HG03039 (cell line): ENCODE measurements around the gene FAHD1.

Source experiments
- ATAC-seq: cut with Tn5 transposase; IDR thresholded peaks from one replicate; pipeline ENCODE4 v1.9.1; 2021; ENCODE audit warnings: mild to moderate bottlenecking, moderate library complexity; ENCODE audit not compliant: unreplicated experiment

The FAHD1 gene

DNA sequence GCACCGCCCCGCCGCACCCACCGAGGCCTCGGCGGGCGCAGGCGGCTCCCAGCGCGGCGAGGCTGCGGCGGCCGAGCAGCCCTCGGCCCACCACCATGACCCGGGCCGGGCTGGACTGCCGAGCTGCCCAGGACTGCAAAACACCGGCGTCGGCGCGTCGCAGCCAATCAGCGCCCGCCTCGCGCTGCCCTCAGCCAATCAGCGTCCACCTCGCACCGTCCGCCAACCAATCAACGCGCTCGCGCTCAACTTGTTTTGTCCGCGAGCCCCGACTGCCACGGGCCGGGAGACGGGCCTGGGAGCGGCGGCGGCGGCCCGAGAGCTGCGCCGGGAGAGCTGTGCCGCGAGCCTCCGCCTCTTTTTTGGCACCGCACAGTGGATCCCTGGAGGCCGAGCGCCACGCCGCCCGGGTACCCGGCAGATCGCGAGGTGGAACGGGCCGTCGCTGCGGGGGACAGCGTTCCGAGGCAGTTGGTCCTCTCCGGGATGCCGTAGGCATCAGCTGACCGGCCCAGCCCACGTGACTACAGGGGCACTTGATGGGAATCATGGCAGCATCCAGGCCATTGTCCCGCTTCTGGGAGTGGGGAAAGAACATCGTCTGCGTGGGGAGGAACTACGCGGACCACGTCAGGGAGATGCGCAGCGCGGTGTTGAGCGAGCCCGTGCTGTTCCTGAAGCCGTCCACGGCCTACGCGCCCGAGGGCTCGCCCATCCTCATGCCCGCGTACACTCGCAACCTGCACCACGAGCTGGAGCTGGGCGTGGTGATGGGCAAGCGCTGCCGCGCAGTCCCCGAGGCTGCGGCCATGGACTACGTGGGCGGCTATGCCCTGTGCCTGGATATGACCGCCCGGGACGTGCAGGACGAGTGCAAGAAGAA lies at the start of gene FAHD1, which contains the start of gene HAGH:
FAHD1 (plus strand) TSS at position 516 of the 883 bp plus-strand sequence; CDS start at position 549, 33 bp downstream.
HAGH (minus strand) TSS at position 135 of the 883 bp plus-strand sequence; CDS start at position 97, 38 bp downstream.
- peak; percentile 78 for ATAC-seq

GRCh38 chr16:1777375-1778199 lies 49.4 kb upstream of the FAHD1 start:
- no peak for ATAC-seq

DNA sequence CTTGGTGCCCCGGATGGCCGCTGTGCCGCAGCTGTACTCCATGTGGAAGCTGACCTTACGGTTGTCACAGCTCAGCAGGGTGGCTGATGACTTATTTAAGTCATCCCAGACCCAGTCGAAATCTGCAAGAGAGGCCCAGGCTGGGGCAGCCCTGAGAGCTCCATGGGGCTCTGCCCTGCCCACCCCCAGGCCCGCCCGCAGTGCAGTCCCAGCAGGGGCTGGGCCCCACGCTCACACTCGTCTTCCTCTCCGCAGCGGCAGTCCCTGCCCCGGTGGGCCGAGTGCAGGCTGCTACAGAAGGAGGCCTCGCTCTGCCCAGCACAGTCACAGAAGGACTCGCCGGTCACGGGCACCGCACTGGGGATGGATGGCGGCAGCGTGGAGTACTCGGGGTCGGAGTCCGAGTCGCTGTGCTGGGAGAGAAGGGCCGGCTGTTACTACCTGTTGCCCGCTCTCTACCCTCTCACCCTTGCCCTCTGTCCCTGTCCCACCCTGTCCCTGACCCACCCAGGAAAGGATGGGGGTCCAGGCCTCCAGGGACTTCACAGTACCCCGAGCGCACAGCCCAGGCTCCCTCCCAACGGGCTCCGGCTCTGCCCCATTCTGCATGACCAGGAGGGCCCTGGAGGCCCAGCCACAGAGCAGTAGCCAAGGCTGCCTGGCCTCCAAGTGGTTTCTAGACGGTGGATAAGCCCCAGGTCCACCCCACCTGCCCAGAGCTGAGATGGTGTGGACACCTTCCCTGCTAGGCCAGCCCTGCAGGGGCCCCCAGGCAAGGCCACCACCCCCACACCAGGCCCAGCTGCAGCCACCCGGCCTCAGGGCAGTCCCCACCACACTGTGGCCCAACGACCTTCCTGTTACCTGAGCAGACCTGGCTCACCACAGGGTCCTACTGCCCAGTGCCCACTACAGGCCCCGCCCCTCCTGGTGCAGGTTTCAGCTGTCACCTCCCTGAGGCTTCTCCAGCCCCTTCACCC lies 48.5 kb upstream of the FAHD1 start:
- ATAC-seq, result no peak

GRCh38 chr16:1779234-1779701 lies 47.7 kb upstream of the FAHD1 start:
- ATAC-seq, result no peak

DNA sequence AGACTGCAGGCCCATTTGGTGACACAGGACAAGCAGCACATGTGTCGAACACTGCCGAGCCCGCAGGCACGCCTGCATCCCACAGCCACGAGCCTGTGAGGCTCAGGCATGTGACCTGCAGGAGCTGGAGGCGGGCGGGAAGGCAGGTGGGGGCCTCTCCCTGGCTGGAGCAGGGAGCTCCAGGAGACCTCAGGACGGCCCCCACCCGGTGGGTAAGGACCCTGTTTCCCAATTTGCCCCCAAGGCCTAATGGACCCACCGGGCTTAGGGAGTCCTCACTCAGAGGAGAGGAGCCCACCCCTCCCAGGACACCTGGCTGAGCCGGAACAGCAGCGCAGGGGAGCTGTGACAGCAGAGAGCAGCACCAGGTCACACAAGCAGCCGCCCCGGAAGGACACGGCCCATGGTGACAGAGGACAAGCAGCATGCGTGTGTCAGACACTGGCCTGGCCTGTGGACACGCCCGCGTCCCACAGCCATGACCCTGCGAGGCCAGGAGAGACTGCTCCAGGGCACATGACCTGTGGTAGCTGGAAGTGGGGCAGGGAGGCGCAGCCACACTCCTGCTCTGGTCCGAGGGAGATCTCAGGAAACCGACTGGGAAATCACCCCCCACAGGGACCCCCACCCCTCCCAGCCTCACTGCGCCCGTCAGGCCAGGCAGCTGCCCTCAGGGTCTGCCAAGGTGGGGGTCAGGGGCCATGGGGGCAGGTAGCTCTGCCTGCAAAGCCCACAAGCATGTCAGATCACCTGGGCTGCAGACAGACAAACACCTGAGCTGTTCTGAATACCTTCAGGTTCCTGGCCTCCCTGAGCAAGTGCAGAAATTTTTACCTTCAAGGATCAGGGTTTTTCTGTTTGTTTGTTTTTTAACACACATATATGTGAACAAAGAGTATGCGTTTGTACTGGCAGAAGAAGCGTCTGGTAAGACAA lies 47.0 kb upstream of the FAHD1 start:
- ATAC-seq, result no peak

DNA sequence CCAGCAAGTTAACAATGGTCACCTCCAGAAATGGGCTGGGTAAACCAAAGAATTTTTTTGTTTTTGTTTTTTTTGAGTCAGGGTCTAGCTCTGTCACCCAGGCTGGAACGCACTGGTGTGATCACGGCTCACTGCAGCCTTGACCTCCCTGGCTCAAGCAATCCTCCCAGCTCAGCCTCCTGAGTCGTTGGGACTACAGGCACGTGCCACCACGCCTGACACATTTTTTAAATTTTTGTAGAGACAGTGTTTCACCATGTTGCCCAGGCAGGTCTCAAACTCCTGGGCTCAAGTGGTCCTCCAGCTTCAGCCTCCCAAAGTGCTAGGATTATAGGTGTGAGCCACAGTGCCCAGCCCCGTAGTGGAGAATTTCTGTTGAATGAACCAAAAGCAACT lies 46.3 kb upstream of the FAHD1 start:
- no peak for ATAC-seq

- ATAC-seq, result no peak
Measured at GRCh38 chr16:1781254-1781653, 45.8 kb upstream of the FAHD1 start.

- peak; percentile 6 for ATAC-seq
Measured at GRCh38 chr16:1781758-1782407, 45.1 kb upstream of the FAHD1 start.

- peak; percentile 74 for ATAC-seq
Measured at GRCh38 chr16:1782408-1783264, 44.4 kb upstream of the FAHD1 start, which contains the start of the genes NUBP2 and SPSB3. TSS of gene NUBP2 (plus strand) at chr16:1782960. CDS start at chr16:1783021, 61 bp downstream. TSS of gene SPSB3 (minus strand) at chr16:1782571. CDS start at chr16:1781483, 1,088 bp downstream.

DNA sequence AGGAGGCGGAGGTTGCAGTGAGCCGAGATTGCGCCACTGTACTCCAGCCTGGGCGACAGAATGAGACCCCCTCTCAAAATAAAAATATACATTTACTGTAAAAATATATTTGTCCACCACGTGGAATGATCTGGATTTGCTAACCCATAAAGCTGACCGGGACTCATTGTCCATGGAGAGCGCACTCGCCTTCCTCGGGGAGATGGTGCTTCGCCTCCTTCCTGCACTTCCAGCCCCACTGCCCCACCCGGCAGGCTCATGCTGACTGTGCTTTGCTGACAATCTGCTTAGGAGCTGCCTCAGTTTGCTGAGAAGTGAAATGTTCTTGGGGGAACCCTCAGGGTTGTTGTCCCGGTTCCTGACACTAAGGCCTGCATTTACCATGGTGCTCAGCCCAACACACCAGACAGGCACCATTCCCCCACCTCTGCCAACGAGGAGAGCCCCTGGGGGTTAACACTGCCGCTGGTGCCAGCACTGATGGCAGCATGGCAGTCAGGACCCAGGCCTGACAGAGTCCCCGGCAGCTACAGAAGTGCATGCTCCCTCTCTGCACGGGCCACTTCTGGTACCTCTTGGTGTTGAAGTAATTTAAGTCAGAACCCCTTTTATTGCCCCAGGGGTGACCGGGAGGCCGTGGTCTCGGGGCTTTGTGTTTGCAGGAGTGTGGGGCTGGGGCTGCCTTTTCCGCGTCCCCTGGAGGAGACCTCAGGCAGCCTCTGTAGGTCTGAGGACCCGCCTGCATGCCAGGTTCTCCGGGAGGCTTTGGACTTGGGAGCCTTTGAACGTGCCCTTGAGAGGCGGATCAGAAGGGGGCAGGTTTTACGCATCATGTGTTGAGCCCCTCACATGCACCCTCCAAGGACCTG lies 41.8 kb upstream of the FAHD1 start:
- no peak for ATAC-seq

- no peak for ATAC-seq
Measured at GRCh38 chr16:1785846-1786170, 41.2 kb upstream of the FAHD1 start.

- no peak for ATAC-seq
Measured at GRCh38 chr16:1786242-1787055, 40.6 kb upstream of the FAHD1 start.

DNA sequence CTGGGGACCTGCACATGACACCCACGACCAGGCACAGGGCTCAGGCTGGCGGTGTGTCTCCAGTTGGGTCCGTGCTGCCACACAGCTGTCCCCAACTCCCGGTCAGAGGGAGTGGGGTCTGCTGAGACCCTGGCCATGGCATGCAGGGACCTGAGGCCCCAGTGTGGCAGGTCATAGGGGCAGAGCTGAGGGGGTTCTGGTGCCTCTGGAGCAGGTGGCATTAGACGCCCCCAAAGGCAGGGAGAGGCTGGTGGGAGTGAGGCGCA lies 40.0 kb upstream of the FAHD1 start:
- ATAC-seq, result no peak

DNA sequence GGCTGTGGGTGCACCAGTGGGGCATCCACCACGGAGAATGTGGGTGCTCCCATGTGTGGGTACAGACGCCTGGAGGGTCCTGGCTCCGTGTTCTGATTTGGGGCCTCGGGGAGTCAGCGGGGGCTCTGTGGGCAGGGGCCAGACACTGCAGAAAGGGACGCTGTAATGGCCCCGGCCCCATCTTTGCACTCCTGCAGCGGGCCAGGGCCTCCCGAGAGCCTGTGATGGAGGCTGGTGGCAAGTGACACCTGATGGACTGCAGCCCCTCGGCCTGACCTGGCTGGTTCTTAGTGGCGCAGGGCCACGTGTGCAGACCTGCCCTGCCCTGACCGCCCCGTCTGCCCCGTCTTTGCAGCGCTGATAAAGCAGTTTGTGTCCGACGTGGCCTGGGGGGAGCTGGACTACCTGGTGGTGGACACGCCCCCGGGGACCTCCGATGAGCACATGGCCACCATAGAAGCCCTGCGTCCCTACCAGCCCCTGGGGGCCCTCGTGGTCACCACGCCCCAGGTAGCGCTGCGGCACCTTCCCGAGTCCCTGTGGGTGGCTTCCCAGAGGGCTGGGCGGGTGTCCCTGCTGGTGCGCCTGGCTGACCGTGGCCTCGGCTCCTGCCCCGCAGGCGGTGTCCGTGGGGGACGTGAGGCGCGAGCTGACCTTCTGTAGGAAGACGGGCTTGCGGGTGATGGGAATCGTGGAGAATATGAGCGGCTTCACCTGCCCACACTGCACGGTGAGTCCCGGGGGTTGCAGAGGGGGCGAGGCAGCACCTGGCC lies 39.5 kb upstream of the FAHD1 start:
- no peak for ATAC-seq

DNA sequence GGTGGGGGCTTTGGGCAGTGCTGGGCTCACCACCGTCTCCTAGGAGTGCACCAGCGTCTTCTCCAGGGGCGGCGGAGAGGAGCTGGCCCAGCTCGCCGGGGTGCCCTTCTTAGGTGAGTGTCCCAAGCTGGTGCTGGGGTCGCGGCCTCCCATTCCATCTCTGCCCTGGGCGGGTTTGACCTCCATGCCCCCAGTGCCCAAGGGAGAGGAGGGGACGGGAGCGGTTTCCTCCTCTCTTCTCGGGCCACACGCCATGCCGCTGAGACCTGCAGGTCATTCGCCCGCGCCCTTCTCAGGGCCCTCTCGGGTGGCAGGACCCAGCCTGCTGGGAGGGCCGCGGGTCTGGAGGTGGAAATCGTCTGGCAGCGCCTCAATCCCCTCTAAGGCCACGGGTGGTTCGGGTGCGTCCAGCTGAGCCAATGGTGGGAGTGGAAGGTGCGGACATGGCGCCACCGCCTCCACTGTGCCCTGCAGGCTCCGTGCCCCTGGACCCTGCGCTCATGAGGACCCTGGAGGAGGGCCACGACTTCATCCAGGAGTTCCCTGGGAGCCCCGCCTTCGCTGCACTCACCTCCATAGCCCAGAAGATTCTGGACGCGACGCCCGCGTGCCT lies 38.8 kb upstream of the FAHD1 start:
- no peak for ATAC-seq
